ENCODE data around the gene SPATA46. TPM values are rescaled to one million over a fixed set of nuclear protein-coding genes. Genes with fewer than 3 reads are reported as not detected.

The SPATA46 gene
- total and polyA plus RNA-seq, 8 donors = not detected

DNA sequence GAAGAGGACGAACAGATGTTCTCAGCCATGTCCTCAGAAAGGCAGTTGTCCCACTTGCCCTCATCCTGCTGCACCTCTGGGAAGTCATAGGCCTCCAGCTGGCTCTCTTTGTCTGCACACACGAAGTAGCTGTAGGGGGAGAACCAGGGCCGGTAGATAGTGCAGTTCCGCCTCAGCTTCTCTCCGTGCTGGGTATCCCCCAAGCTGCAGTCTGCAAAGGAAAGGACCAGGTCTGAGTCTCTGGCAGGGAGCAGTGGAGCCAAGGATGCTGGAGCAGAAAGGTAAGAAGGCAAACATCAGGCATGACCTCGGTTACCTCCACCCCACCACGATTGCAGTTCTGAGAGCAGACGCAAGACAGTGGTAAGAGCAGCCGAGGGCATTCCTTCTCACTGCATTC is 2.2 kb downstream of the SPATA46 start:
- Histone ChIP-seq H3K27ac (no peak overlapping the region), H3K4me3 (no peak overlapping the region), H3K4me1 (no peaks in the 10 kb centered on the region), H3K9me3 (no peaks in the 10 kb centered on the region), H3K27me3 (no peaks in the 10 kb centered on the region), H3K36me3 (no peaks in the 10 kb centered on the region)
- FAIRE-seq (no peak), DNase-seq (no peak), ATAC-seq (no peak)
- no peak for TF ChIP-seq CTCF (IDR thresholded peaks at IDR 0.05)
- intact Hi-C loops (cut with DNase I) = no loop called here
- WGBS, 2 donors = 88% methylated on average over 9 of the region's 9 CpGs

- DNase-seq = no peak
- H3K27ac ChIP-seq = no peak overlapping the region
- H3K4me3 ChIP-seq = no peak overlapping the region
- H3K36me3 ChIP-seq = no peaks in the 10 kb centered on the region
- no peak for ATAC-seq
- TF ChIP-seq CTCF (IDR thresholded peaks at IDR 0.05) = no peak
- intact Hi-C loops (cut with DNase I) = no loop called here
- no peak for FAIRE-seq
- no peaks in the 10 kb centered on the region for H3K27me3 ChIP-seq
- no peaks in the 10 kb centered on the region for H3K4me1 ChIP-seq
- no peaks in the 10 kb centered on the region for H3K9me3 ChIP-seq
- WGBS, 2 donors = 92 to 94% methylated on average over 8 of the region's 8 CpGs
Observed at GRCh38 chr1:162373541-162374260, 3.0 kb downstream of the SPATA46 start.

GRCh38 chr1:162373072-162373427 is 3.6 kb downstream of the SPATA46 start:
- no peak overlapping the region for H3K4me3 ChIP-seq
- no peak for DNase-seq
- WGBS, 2 donors = 71 to 75% methylated on average over 1 of the region's 1 CpG
- intact Hi-C loops (cut with DNase I) = no loop called here
- no peak for FAIRE-seq
- no peaks in the 10 kb centered on the region for H3K9me3 ChIP-seq
- no peak overlapping the region for H3K27ac ChIP-seq
- no peak for ATAC-seq
- no peak for TF ChIP-seq CTCF (IDR thresholded peaks at IDR 0.05)
- no peaks in the 10 kb centered on the region for H3K27me3 ChIP-seq
- no peaks in the 10 kb centered on the region for H3K36me3 ChIP-seq
- no peaks in the 10 kb centered on the region for H3K4me1 ChIP-seq

- intact Hi-C loops (cut with DNase I) = no loop called here
- H3K4me1 ChIP-seq = no peaks in the 10 kb centered on the region
- DNase-seq (no peak), FAIRE-seq (no peak), ATAC-seq (no peak)
- no peak overlapping the region for H3K4me3 ChIP-seq
- no peak for TF ChIP-seq CTCF (IDR thresholded peaks at IDR 0.05)
- 68 to 70% methylated on average over 13 of the region's 13 CpGs for WGBS, 2 donors
- no peak overlapping the region for H3K27ac ChIP-seq
- H3K36me3 ChIP-seq = no peaks in the 10 kb centered on the region
- no peaks in the 10 kb centered on the region for H3K27me3 ChIP-seq
- no peaks in the 10 kb centered on the region for H3K9me3 ChIP-seq
Observed at GRCh38 chr1:162372159-162373071, 4.2 kb downstream of the SPATA46 start.

GRCh38 chr1:162371611-162372010 is 5.0 kb downstream of the SPATA46 start:
- DNase-seq (no peak), ATAC-seq (no peak), FAIRE-seq (no peak)
- H3K27ac ChIP-seq = no peak overlapping the region
- H3K36me3 ChIP-seq = no peaks in the 10 kb centered on the region
- no peaks in the 10 kb centered on the region for H3K27me3 ChIP-seq
- H3K4me1 ChIP-seq = no peaks in the 10 kb centered on the region
- H3K4me3 ChIP-seq = no peak overlapping the region
- intact Hi-C loops (cut with DNase I) = no loop called here
- TF ChIP-seq CTCF (IDR thresholded peaks at IDR 0.05) = no peak
- H3K9me3 ChIP-seq = no peaks in the 10 kb centered on the region
- WGBS, 2 donors = 90 to 93% methylated on average over 6 of the region's 6 CpGs

All from pancreas (tissue), 10 donors.